Measurements from ENCODE around the gene SLC2A3.
A peak's percentile ranks its signal among the peaks of the same experiment; 100 is the strongest.

The SLC2A3 gene

GRCh38 chr12:7940906-7941305, 4.9 kb upstream of the SLC2A3 start:
- TF ChIP-seq ZNF8 (CRISPR knock-in tag; IDR thresholded peaks at IDR 0.05), result no peak
- TF ChIP-seq ZNF70 (CRISPR knock-in tag; IDR thresholded peaks at IDR 0.05), result no peak
- TF ChIP-seq OSR1 (CRISPR knock-in tag; IDR thresholded peaks at IDR 0.05), result no peak
- no peak for TF ChIP-seq ESRRG (CRISPR knock-in tag; IDR thresholded peaks at IDR 0.05)
- no peak for TF ChIP-seq TOX (CRISPR knock-in tag; IDR thresholded peaks at IDR 0.05; ENCODE audit: borderline replicate concordance)
- no peak for TF ChIP-seq CSDC2 (CRISPR knock-in tag; IDR thresholded peaks at IDR 0.05)
- no peak for TF ChIP-seq RARB (CRISPR knock-in tag; IDR thresholded peaks at IDR 0.05)
- no peak for TF ChIP-seq TCF4 (CRISPR knock-in tag; IDR thresholded peaks at IDR 0.05; ENCODE audit: borderline replicate concordance)
- no peak for TF ChIP-seq ISL1 (CRISPR knock-in tag; IDR thresholded peaks at IDR 0.05)
- TF ChIP-seq BACH2 (CRISPR knock-in tag; IDR thresholded peaks at IDR 0.05; ENCODE audit: borderline replicate concordance), result no peak
- TF ChIP-seq, protein P1, sequence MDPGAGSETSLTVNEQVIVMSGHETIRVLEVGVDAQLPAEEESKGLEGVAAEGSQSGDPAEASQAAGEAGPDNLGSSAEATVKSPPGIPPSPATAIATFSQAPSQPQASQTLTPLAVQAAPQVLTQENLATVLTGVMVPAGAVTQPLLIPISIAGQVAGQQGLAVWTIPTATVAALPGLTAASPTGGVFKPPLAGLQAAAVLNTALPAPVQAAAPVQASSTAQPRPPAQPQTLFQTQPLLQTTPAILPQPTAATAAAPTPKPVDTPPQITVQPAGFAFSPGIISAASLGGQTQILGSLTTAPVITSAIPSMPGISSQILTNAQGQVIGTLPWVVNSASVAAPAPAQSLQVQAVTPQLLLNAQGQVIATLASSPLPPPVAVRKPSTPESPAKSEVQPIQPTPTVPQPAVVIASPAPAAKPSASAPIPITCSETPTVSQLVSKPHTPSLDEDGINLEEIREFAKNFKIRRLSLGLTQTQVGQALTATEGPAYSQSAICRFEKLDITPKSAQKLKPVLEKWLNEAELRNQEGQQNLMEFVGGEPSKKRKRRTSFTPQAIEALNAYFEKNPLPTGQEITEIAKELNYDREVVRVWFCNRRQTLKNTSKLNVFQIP (CRISPR knock-in tag; IDR thresholded peaks at IDR 0.05; ENCODE audit: borderline replicate concordance, low read depth), result no peak
- no peak for TF ChIP-seq CREB5 (CRISPR knock-in tag; IDR thresholded peaks at IDR 0.05; ENCODE audit: low read depth)
- no peak for ATAC-seq

GRCh38 chr12:7937833-7938506, 2.0 kb upstream of the SLC2A3 start:
- ATAC-seq, result peak; percentile 6; the same call in 1 of the 3 replicates
- TF ChIP-seq, protein P2, sequence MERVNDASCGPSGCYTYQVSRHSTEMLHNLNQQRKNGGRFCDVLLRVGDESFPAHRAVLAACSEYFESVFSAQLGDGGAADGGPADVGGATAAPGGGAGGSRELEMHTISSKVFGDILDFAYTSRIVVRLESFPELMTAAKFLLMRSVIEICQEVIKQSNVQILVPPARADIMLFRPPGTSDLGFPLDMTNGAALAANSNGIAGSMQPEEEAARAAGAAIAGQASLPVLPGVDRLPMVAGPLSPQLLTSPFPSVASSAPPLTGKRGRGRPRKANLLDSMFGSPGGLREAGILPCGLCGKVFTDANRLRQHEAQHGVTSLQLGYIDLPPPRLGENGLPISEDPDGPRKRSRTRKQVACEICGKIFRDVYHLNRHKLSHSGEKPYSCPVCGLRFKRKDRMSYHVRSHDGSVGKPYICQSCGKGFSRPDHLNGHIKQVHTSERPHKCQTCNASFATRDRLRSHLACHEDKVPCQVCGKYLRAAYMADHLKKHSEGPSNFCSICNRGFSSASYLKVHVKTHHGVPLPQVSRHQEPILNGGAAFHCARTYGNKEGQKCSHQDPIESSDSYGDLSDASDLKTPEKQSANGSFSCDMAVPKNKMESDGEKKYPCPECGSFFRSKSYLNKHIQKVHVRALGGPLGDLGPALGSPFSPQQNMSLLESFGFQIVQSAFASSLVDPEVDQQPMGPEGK (CRISPR knock-in tag; IDR thresholded peaks at IDR 0.05; ENCODE audit: borderline replicate concordance), result no peak
- TF ChIP-seq ARNTL (CRISPR knock-in tag; IDR thresholded peaks at IDR 0.05; ENCODE audit: borderline replicate concordance, low read depth), result no peak
- TF ChIP-seq TCF4 (CRISPR knock-in tag; IDR thresholded peaks at IDR 0.05; ENCODE audit: borderline replicate concordance), result no peak
- TF ChIP-seq CREB5 (CRISPR knock-in tag; IDR thresholded peaks at IDR 0.05; ENCODE audit: low read depth), result no peak

DNA sequence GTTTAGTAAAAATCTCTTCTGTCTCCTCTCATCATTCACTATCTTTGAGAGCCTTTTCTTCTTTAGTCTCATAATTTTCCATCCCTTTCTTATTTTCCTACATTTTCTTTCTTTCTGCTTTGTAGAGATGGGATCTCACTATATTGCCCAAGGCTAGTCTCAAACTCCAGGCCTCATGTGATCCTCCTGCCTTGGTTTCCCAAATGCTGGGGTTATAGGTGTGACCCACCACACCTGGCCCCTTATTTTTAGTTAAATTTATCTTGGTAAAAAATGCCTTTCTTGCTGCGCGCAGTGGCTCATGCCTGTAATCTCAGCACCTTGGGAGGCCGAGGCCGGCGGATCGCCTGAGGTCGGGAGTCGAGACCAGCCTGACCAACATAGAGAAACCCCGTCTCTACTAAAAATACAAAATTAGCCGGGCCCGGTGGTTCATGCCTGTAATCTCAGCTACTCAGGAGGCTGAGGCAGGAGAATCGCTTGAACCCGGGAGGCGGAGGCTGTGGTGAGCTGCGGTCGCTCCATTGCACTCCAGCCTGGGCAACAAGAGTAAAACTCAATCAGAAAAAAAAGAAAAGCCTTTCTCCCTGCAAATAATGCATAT, 996 bp downstream of the SLC2A3 start:
- no peak for ATAC-seq
- TF ChIP-seq CSRNP3 (CRISPR knock-in tag; IDR thresholded peaks at IDR 0.05) (no peak), ZNF8 (CRISPR knock-in tag; IDR thresholded peaks at IDR 0.05) (no peak), GLIS3 (CRISPR knock-in tag; IDR thresholded peaks at IDR 0.05) (no peak), ARNTL (CRISPR knock-in tag; IDR thresholded peaks at IDR 0.05; ENCODE audit: borderline replicate concordance, low read depth) (no peak), ZFP3 (CRISPR knock-in tag; IDR thresholded peaks at IDR 0.05) (no peak), TCF4 (CRISPR knock-in tag; IDR thresholded peaks at IDR 0.05; ENCODE audit: borderline replicate concordance) (no peak), ZNF70 (CRISPR knock-in tag; IDR thresholded peaks at IDR 0.05) (no peak), ZC3H10 (CRISPR knock-in tag; IDR thresholded peaks at IDR 0.05) (no peak)
- TF ChIP-seq, protein P2 (CRISPR knock-in tag; IDR thresholded peaks at IDR 0.05; ENCODE audit: borderline replicate concordance), result no peak
- TF ChIP-seq, protein P3, sequence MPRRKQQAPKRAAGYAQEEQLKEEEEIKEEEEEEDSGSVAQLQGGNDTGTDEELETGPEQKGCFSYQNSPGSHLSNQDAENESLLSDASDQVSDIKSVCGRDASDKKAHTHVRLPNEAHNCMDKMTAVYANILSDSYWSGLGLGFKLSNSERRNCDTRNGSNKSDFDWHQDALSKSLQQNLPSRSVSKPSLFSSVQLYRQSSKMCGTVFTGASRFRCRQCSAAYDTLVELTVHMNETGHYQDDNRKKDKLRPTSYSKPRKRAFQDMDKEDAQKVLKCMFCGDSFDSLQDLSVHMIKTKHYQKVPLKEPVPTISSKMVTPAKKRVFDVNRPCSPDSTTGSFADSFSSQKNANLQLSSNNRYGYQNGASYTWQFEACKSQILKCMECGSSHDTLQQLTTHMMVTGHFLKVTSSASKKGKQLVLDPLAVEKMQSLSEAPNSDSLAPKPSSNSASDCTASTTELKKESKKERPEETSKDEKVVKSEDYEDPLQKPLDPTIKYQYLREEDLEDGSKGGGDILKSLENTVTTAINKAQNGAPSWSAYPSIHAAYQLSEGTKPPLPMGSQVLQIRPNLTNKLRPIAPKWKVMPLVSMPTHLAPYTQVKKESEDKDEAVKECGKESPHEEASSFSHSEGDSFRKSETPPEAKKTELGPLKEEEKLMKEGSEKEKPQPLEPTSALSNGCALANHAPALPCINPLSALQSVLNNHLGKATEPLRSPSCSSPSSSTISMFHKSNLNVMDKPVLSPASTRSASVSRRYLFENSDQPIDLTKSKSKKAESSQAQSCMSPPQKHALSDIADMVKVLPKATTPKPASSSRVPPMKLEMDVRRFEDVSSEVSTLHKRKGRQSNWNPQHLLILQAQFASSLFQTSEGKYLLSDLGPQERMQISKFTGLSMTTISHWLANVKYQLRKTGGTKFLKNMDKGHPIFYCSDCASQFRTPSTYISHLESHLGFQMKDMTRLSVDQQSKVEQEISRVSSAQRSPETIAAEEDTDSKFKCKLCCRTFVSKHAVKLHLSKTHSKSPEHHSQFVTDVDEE (CRISPR knock-in tag; IDR thresholded peaks at IDR 0.05), result no peak

Measured in SK-N-SH treated with all-trans-retinoic acid at 6 μM for 48 hours (cell line).